H1 (cell line): ENCODE results near the gene CAMK2G. TPM values are rescaled to one million over a fixed set of nuclear protein-coding genes. Genes with fewer than 3 reads are reported as not detected.

Experiments
- KDM1A ChIP-seq: fragments of 200-600, 300-600 bp; sonication (generic); IDR thresholded peaks from 2 replicates; pipeline ENCODE4 v1.7.1; 2016; ENCODE audit warnings: mild to moderate bottlenecking, low read length, borderline replicate concordance
- SIX5 ChIP-seq: IDR thresholded peaks from 2 replicates; pipeline ENCODE4 v1.6.1; 2011; ENCODE audit warnings: mild to moderate bottlenecking, low read depth, low read length
- polyA plus RNA-seq, 7 experiments: library from polyadenylated mRNA; depleted of rRNA in 3 of 7; stranded (reverse) in 5 of 7; unstranded in 2 of 7; fragments of >200 nt in 5 of 7; fragments of 200-250 nt in 2 of 7; gene quantifications; 1 replicate in 5 of 7; 2 replicates in 1 of 7; 4 replicates in 1 of 7; pipeline versions ENCODE4 v1.2.1 to v1.2.3, GENCODE V29; 2011 to 2013; ENCODE audit warnings: missing spikeins in 2 of 7, mixed read lengths in 2 of 7
- total RNA-seq: library from RNA; stranded (reverse); fragmentation: NEBNext Ultra II Directional; extraction: Animal tissue kit (Norgen Biotek cat#: 25700); gene quantifications from 2 replicates; pipeline ENCODE4 v1.2.1, GENCODE V29; 2021

CAMK2G gene
- total and polyA plus RNA-seq, 2 of the 8 experiments (the other 6 are each of a cell fraction or from before 2014, with no cell fraction given) = 28.9 to 31.7 TPM

DNA sequence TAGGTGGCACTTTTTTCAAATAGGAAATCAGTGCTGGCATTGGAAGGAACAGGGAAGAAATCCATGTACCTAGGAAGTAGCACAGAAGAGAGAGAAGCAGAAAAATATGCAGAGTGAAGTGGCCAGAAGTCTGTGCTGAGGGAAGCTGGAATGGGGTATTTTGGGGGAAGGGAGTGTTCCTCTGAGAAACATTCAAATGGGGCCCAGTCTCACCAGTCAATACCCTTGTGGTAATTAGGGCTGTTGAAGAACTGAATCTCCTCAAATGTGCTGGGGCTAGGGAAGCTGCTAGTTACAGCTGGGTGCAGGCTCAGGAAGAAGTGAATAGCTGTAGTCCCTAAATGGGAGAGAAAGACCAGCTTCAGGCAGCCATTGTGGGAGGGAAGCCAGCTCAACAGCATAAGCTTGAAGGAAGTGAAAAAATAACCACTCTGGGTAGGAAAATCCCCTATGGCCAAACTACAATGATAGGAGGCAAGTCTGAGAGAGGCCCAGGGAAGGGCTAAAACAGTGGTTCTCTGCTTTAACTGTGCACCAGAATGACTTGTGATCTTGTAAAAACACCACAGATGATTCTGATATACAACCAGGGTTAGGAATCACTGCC lies 70.6 kb downstream of the CAMK2G start (continued):
- TF ChIP-seq KDM1A (no peak), SIX5 (no peak)
